HG02763 (cell line): Measurements from ENCODE around the gene SUN5.
"Not testable (repeated sequence)": the region's sequence is repeated elsewhere in the genome, so short reads cannot be mapped to it uniquely, and the experiment has no call there.

ENCODE experiments used
- ATAC-seq: cut with Tn5 transposase; IDR thresholded peaks from one replicate; pipeline ENCODE4 v1.9.1; 2021; ENCODE audit warnings: mild to moderate bottlenecking, moderate library complexity; ENCODE audit not compliant: unreplicated experiment

Gene SUN5, protein sequence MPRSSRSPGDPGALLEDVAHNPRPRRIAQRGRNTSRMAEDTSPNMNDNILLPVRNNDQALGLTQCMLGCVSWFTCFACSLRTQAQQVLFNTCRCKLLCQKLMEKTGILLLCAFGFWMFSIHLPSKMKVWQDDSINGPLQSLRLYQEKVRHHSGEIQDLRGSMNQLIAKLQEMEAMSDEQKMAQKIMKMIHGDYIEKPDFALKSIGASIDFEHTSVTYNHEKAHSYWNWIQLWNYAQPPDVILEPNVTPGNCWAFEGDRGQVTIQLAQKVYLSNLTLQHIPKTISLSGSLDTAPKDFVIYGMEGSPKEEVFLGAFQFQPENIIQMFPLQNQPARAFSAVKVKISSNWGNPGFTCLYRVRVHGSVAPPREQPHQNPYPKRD

DNA sequence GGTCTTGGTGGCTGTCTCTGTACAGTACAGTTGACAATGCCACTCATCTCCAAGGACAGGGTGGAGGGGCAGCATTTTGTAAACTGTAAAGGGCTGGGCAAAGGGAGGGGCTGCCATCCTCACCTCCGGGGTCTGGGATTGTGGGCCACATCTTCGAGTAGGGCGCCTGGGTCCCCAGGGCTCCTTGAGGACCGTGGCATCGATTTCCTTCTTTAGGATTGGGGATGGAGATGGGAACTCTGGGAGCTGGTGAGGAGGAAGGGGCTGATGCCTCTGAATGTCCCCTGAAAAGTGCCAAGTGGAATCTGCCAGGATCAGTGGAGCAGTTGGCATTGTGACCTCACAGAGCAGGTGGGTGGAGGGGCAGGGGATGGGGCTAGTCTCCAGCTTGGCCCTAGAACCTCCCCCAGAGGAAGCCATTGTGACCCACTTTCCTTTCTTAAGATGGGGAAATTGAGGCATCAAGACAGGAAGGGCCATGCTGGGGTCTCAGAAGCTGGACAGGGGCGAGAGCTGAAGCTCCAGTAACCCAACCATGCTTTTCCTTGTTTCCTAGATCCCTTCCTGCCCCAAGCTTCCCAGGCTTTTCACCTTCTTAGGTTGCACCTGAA, at the start of gene SUN5:
TSS of gene SUN5 (minus strand) at position 293 of the 611 bp plus-strand sequence. CDS start at position 200, 93 bp downstream.
- ATAC-seq, result no peak

DNA sequence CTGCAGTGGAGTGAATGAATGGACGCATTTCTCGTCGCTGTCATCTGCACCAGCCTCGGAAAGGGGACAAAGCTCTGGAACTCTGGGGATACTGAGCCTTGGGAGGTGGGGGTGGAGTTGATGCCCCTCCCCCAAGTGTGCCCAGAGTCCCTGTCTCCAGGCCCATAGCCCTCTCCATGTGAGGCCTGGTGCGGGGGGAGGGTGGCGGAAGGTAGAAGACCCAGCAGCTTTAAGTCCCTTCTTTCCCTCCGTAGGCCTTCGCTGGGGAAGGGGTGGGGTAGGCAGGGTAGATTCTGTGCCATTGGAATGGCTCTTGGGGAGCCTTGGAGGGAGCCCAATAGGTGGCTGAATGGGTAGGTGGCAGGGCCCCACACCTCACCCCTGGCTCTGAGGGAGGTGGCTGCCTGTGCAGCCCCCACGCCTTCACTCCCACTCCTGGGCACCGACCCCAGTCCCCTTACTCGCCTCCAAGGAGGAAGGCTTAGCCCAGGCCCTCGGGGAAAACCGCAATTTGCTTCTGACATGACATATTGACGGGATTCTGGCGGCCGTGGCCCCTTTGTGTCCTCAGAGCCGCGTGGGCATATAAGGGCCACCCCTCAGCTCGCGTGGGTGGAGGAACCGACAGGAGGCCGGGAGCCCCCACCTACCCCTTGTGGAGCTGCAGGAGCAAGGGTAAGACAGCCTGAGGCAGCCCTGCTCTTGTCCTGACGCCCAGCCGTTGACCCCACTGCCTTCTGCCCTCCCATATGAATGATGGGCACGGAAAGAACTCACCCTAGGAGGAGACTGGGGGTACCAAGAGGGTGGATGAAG, 49.3 kb upstream of the SUN5 start, which contains the start of gene BPIFB3:
TSS of gene BPIFB3 (plus strand) at position 613 of the 816 bp plus-strand sequence. CDS start 1,533 bp downstream, outside the sequence.
- ATAC-seq, result no peak

DNA sequence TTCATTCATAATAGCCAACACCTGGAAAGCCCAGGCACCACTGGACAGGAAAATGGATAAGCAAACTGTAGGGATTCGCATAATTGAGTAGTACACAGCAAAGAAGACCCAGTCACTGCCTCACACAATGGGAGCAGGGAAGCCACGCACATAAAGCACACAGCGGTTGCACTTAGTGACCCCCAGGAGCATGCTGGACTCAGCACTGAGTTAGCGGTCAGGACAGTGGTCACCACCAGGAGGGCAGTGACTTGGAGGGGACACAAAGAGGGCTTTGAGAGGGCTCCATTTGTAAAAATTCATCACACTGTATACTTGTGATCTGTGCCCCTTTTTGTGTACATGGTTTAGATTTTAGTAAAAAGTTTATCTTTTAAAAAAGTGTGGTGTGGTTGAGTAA, 47.1 kb upstream of the SUN5 start:
- no peak for ATAC-seq

DNA sequence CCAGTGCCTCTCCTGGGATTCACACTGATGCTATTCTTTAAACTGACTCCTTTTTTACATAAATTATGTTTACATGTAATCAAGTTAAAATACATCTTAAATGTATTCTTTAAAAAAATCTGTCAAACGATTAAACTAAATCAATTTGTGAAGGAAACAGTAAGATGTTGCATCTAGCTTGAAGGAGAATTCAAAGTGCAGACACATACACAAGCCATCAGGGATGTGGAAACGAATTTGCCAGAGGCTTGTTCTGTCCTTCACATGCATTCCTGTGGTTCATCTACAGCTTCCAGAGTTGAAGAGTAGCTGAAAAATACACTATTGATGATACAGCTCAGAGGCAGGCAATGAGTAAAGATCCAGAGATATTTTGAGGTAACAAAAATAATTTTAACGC, 42.2 kb upstream of the SUN5 start:
- ATAC-seq, result no peak

DNA sequence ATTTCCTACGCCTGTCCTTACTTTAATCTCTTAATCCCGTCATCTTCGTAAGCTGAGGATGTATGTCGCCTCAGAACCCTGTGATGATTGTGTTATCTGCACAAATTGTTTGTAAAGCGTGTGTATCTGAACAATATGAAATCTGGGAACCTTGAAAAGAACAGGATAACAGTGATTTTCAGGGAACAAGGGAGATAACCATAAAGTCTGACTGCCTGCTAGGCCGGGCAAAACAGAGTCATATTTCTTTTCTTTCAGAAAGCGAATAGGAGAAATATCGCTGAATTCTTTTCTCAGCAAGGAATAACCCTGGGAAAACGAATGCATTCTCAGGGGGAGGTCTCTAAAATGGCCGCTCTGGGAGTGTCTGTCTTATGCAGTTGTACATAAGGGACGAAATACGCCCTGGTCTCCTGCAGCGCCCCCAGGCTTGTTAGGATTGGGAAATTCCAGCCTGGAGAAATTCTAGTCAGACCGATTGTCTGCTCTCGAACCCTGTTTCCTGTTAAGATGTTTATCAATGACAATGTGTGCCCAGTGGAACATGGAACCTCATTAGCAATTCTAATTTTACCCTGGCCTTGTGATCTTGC, 41.0 kb upstream of the SUN5 start:
- not testable (repeated sequence) for ATAC-seq

DNA sequence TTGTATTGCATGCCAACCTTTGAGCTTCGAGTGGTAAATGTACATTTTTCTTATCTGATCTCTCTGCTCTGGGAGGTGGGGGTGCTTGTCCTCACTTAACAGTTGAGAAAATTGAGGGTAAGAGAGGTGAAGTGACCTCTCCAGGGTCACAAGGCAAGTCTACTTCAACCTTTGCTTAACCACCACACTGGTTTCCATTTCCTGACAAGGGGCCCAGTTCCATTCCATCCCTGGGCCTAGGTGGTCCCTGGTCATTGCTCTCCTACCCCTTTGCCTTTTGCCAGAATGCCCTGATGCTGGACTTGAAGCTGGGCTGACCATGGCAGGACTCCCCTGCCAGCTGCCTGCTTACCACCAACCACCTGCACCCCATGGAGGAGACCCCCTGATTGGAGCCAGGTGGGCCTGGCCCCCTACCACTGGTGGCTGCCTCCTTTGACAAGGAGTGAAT, 39.5 kb upstream of the SUN5 start:
- ATAC-seq, result no peak

DNA sequence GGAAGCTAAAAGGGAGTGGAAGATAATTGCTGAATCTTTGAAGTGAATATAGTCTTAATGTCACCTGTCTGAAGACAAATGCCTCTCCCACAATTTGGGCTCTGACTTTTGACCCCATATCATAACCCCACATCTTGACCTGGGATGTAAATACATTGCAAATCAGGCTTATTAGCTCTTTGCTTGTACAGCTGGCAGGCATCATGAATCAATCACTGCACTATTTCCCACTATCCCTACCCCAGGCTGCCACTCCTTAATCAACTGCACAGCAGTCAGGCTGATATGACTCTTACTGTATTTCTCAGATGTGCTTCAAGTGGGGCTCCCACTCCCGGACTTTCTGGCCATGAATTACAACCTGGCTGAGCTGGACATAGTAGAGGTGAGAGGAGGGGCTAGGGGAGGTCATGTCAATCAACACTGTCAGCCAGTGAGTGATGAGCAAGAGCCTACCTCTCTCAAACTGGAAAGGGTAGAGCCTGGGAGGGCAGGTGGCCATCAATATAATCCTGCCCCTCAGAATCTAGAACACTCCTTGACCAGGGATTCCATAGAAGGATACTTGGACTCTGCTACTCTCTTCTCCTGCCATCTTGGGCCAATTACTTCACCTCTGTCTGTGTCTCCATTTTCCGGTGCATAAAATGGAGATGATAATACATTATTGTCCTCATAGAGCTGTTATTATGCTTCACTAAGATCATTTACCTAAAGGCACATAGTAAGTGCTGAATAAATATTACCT, 38.9 kb upstream of the SUN5 start:
- ATAC-seq, result no peak

DNA sequence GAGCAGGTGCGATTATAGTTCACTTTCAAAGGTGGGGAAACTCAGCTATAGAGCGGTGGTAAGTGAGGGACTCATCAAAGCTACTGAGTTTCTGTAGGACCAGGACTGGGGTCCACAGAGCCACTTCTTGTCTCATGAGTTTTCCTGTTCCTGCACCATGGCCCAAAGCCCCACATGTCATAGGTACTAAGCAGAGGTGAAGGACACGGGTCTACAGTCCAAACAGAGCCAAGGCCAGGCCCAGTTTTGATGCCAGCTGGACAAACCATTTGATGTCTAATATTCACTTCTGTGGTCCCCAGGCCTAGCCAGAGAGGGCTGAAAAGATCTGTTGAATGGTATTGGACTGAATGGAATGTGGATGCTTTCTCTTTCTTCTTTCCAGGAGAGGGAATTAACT, 38.2 kb upstream of the SUN5 start:
- ATAC-seq, result no peak

DNA sequence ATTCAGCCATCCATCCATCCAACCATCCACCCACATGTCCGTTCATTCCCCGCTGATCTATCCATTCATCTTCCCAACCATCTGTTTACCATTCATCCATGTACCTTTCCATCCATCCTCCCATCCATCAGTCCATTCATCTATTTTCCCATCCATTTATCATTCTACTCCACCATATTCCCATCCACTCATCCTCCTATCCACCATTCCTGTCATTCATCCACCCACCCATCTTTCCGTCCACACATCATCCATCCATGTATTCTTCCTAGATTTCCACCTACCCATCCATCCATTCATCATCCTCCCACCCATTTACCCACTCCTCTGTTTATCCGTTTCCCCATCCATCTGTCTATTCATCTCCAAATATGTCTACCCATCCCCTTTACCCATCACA, 34.0 kb upstream of the SUN5 start:
- no peak for ATAC-seq

DNA sequence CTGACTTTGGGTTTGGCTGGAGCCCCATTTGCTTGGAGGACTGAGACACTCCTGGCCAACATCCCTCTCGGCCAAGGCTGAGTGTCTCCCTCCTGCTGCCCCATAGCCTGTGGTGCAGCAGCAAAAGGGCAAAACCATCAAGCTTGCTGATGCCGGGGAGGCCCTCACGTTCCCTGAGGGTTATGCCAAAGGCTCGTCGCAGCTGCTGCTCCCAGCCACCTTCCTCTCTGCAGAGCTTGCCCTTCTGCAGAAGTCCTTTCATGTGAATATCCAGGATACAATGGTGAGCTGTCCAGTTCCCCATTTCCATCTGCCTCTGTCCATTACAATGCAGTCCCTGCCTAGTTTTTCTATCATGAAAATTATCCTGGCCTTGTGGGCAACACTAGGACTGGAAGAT, 33.2 kb upstream of the SUN5 start:
- no peak for ATAC-seq

DNA sequence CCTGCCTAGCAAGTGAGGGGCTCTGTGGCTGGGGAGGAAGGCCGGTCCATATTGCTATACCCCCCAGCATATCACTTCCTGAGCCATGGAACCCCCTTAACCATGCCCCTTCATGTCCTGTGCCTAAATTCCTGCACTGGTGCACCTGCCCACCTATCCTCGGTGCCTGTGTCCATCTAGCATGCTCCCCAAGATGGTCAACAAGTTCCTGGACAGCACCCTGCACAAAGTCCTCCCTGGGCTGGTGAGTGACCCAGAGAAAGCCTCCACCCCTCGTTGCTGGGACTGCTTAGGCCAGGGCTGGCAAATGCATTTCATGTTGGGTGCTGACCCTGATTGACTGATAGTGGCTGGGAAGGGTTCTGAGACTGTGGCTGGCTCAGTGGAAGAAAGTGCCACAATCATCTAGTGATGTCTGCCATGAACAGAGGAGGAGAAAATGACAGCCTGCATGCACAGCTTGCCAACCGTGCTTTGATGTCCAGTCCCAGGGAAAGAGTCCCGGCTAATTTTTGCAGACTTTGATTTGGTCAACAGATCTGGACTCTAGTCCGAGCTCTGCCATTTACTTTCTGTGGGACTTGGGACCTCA, 30.8 kb upstream of the SUN5 start:
- ATAC-seq, result no peak

DNA sequence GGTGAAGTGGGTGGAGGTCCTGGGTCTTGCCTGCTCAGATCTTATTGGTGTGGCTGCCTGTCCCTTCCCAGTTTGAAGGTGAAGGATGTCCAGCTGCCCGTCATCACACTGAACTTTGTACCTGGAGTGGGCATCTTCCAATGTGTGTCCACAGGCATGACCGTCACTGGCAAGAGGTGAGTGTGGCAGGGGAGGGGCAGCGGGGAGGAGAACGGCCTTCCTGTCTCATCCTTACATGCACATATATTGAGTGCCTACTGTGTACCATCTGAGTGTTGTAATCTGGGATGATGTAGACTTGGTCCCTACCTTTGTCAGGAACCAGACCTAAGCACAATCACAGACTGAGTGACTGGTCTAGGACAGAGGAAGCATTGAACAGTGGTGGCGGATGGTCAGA, 29.9 kb upstream of the SUN5 start:
- ATAC-seq, result no peak

DNA sequence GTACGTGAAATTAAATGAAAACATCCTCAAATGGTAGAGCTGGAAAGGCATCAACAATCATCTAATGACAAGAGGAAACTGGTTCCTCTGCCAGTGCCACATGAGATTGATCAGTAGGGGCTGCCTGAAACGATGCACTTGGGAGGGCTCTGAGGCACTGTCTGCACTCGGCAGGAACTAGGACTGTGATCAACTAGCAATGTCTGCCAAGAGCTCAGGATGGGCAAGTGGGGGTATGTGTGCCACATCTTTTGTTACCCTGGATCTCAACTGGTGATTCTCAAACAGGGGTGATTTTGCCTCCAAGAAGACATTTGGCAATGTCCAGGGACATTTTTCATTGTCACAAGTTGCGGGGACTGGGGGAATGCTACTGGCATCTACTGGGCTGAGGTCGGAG, 29.1 kb upstream of the SUN5 start:
- no peak for ATAC-seq

DNA sequence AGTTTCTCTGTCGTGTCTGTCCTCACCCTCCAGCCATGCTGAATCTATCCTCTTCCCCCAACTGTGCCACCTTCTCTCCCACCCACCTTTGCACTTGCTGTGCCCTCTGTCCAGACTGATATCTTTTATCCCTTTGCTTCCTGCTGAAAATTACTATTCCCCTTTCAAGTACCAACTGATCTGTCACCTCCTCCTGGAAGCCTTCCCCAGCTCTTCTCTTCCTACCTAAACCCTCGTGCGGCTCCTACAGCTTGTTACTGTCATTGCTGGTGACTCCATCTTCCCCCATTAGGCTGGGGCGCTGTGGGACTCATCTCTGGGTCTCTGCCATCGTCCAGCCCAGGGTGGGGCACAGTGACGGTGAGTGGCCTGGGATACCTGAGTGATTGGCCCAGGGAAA, 28.3 kb upstream of the SUN5 start:
- no peak for ATAC-seq

DNA sequence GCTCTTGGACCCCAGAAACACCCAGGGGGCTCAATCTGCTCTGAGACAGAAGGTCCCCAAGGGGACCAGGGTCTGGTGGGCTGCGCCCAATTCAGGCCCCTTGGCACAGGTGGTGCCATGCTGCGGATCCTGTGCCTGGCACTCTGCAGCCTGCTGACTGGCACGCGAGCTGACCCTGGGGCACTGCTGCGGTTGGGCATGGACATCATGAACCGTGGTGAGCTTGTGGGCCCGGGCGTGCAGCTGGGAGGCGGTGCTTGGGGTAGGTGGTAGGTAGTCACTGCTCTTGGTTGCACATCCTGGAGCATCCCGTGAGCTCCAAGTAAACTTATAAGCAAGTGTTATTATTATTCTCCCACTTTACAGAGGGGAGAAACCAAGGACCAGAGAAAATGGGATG, 27.3 kb upstream of the SUN5 start, which contains the start of gene BPIFB6:
TSS of gene BPIFB6 (plus strand) at position 118 of the 400 bp plus-strand sequence. CDS start at position 118, 0 bp downstream.
- ATAC-seq, result no peak

DNA sequence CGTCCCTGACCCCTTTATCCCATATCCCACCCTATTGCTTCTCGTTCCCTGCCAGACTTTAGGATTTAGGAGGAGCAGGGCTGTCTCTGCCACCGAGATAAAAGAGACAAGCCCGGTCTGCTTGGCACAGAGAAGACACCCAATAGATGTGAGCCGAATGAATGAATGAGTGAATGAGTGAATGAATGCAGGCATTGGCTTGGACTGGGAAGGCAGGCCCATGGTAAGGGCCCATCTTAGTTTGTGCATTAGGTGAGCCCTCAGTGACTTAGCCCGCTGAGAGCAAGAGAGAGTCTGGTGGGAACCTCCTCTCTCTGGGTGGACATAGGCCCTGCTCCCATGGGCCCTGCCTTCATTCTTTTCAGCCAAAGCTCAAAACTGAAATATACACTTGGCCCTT, 26.3 kb upstream of the SUN5 start:
- ATAC-seq, result no peak

DNA sequence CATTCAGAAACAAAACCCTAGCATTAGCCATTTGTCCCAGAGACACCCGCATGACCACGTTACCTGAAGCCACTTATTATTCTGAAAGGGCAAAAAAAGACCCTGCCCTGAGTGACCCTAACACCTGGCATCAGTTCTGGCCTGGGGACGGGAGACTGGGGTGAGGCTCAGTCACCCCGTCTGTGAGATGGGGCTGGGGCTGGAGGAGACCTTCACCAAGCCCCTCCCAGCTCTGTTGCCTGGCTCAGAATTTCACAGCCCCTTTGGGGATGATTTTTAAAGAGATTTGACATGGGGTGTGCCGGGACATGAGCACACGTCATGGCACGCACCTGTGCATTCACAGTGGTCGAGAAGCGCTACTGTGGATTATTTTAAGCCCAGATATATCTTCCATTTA, 25.8 kb upstream of the SUN5 start:
- ATAC-seq, result no peak

DNA sequence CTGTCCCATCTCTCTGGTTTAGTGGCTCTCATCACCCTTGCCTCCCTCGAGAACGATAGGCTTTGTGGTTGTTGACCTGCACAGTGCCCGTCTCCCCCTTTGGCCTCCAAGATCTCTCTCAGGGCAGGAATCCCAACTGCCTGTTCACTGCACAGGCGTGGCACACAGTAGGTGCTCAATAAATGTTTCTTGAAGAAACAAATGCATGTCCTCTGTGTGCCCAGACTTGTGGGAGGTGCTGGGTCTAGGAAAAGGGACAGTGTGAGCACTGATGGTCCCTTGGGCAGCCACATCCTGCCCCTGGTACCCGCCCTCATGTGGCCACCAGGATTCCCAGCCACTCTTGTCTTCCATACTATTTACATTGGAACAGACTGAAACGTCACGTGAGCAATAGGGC, 24.6 kb upstream of the SUN5 start:
- ATAC-seq, result no peak

DNA sequence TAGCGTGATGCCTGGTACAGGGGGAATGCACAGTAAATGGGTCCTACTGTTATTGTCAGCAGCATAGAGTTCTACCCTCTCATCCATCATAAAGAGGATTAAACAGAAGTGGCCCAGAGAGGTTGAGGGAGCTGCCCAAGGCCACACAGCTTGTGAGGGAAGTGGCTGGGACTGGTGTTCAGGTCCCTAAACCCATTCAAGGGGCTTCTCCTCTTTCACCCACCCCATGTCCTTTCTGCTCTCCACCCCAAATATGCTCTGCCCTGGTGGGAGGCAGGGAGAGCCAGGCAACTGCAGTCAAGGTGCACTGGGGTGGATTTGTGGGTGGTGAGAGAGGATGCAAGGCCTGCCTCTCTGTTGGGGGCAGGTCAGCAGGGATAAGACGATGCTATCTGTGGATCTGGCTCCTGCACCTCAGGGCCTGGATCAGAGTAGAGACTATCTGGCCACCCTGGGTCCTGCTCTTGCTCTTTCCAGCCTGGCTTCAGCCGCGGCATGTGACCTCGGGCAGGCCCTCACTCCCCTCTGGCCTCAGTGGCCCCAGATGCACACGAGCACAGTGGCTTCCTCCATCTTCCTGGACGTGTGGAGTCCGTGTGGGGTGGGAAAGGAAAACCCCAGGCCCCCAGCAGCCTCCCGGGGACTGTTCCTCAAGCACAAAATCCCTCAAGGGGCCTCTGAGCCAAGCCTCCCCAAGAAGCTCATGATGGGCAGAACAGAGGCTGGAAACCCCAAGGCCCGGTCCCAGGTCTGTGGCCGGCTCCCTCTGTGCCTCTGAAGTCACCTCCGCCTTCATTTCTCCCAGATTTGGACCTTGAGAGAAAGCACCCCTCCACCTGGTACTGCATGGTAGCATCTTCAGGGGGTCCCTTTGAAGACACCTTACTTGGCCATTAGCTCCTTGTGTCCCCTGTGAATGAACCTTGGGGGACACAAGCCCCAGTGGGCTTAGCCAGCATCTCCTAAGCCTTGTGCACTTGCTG, 23.8 kb upstream of the SUN5 start:
- no peak for ATAC-seq
